DND-41 (cell line): Measurements from ENCODE around the gene LY86.

Source experiments
- ATAC-seq: fragments of 200-7000 bp; cut with Tn5 transposase; 3 replicates; pipeline ENCODE4 v1.9.1; 2021; ENCODE audit warnings: low read depth; ENCODE audit not compliant: insufficient read depth
- DNase-seq: peaks from one replicate; pipeline ENCODE4 v3.0.0-alpha.2; 2020
- H2AFZ ChIP-seq: 2 replicates; pipeline ENCODE4 v1.6.0; 2012; ENCODE audit warnings: low read depth, low read length
- H3K27ac ChIP-seq: 2 replicates; pipeline ENCODE4 v1.5.1; 2012; ENCODE audit warnings: low read length, inconsistent platforms
- H3K27me3 ChIP-seq: fragments of 200-600 bp; sonication (generic); 2 replicates; pipeline ENCODE4 v1.6.0; 2012; ENCODE audit warnings: low read length, mild to moderate bottlenecking, inconsistent platforms; ENCODE audit not compliant: insufficient read depth, poor library complexity
- H3K36me3 ChIP-seq: 2 replicates; pipeline ENCODE4 v1.5.1; 2012; ENCODE audit warnings: low read length, inconsistent platforms; ENCODE audit not compliant: insufficient read depth
- H3K4me1 ChIP-seq: 2 replicates; pipeline ENCODE4 v1.5.1; 2012; ENCODE audit warnings: mild to moderate bottlenecking, low read length; ENCODE audit not compliant: insufficient read depth
- H3K4me2 ChIP-seq: 2 replicates; pipeline ENCODE4 v1.6.0; 2012; ENCODE audit warnings: mild to moderate bottlenecking, moderate library complexity, low read length, inconsistent platforms; ENCODE audit not compliant: insufficient read depth
- H3K4me3 ChIP-seq, 2 experiments: fragments of 200-600 bp in 1 of 2; shearing (Covaris generic) in 1 of 2; 2 replicates each; pipeline ENCODE4 v1.5.1; 2012 to 2016; ENCODE audit warnings: inconsistent platforms in 2 of 2, low read length in 2 of 2, mild to moderate bottlenecking in 2 of 2, low read depth in 1 of 2, moderate library complexity in 1 of 2
- H3K79me2 ChIP-seq: 2 replicates; pipeline ENCODE4 v1.6.0; 2012; ENCODE audit warnings: low read length, inconsistent platforms; ENCODE audit not compliant: insufficient read depth
- H3K9ac ChIP-seq: 2 replicates; pipeline ENCODE4 v1.6.0; 2012; ENCODE audit warnings: low read depth, mild to moderate bottlenecking, inconsistent platforms, low read length, moderate library complexity
- H3K9me3 ChIP-seq: 2 replicates; pipeline ENCODE4 v1.5.1; 2012; ENCODE audit warnings: low read length, moderate library complexity, mild to moderate bottlenecking, inconsistent platforms; ENCODE audit not compliant: insufficient read depth, severe bottlenecking
- H4K20me1 ChIP-seq: 2 replicates; pipeline ENCODE4 v1.6.0; 2012; ENCODE audit warnings: low read length; ENCODE audit not compliant: insufficient read depth
- CTCF ChIP-seq: IDR thresholded peaks from 2 replicates; pipeline ENCODE4 v1.5.1; 2012; ENCODE audit warnings: borderline replicate concordance, low read length, moderate library complexity, mild to moderate bottlenecking; ENCODE audit not compliant: poor library complexity, severe bottlenecking; ENCODE audit errors: extremely low read depth
- EZH2 ChIP-seq: IDR thresholded peaks from 3 replicates; pipeline ENCODE4 v1.6.1; 2012; ENCODE audit warnings: borderline replicate concordance, low read depth, mild to moderate bottlenecking, moderate library complexity, low read length, inconsistent platforms; ENCODE audit not compliant: severe bottlenecking

Gene LY86

GRCh38 chr6:6575143-6575542, 13.4 kb upstream of the LY86 start:
- H3K4me1 ChIP-seq: no peaks in the 10 kb centered on the region
- H3K36me3 ChIP-seq: no peaks in the 10 kb centered on the region

DNA sequence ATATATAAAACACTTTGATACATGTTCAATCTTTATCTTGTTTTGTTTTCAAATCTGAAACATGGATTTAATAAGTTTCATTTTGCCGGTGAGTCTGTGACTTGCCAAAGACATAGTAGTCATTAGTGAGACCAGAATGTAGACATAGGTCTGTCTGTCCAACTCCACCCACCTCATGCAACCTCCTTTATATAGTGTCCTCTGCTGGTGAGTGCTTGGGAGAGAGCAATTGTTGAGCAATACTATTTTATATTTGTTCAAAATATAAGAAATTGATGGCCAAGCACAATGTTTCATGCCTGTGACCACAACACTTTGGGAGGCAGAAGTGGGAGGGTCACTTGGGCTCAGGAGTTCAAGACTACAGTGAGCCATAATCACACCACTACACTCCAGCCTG, 10.8 kb upstream of the LY86 start:
- Histone ChIP-seq H2AFZ (no peak overlapping the region), H3K79me2 (no peaks in the 10 kb centered on the region), H4K20me1 (no peaks in the 10 kb centered on the region), H3K4me1 (no peaks in the 10 kb centered on the region), H3K4me2 (no peak overlapping the region), H3K27ac (no peak overlapping the region), H3K9me3 (peaks cover 2% of the 10 kb centered on the region), H3K36me3 (no peaks in the 10 kb centered on the region), H3K27me3 (no peaks in the 10 kb centered on the region), H3K4me3 (no peak overlapping the region), H3K9ac (no peak overlapping the region)
- ATAC-seq (no peak), DNase-seq (no peak)
- no peak for TF ChIP-seq CTCF
- TF ChIP-seq EZH2: no peak

More at GRCh38 chr6:6575143-6575542, 13.4 kb upstream of the LY86 start:
- no peak overlapping the region for H3K9ac ChIP-seq
- TF ChIP-seq EZH2: no peak
- no peak for TF ChIP-seq CTCF
- peaks cover 2% of the 10 kb centered on the region for H3K9me3 ChIP-seq
- H3K27me3 ChIP-seq: no peaks in the 10 kb centered on the region
- H3K4me3 ChIP-seq: no peak overlapping the region
- no peak overlapping the region for H3K27ac ChIP-seq
- H3K4me2 ChIP-seq: no peak overlapping the region
- no peak for DNase-seq
- no peaks in the 10 kb centered on the region for H4K20me1 ChIP-seq
- H3K79me2 ChIP-seq: no peaks in the 10 kb centered on the region
- no peak for ATAC-seq
- H2AFZ ChIP-seq: no peak overlapping the region

DNA sequence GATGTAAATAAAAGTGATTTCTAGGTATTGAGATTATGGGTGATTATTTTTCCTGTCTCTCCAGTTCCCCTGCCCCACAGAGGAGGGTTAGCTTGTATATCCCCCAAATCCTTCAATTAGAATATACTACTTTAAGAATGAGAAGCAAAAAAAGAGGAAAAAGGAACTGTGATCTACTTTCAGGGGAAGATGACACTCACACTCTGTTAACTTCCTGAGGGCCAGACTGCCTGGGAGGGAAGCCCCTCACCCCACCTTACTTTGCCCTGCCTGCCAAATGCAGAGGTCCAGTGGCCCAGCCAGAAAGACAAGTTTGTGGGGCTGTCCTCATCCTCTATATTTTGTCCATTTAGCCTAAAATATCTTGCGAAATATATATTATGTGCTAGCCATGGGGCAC, 9.2 kb upstream of the LY86 start:
- DNase-seq: no peak
- Histone ChIP-seq H3K4me3 (no peak overlapping the region), H3K27ac (no peak overlapping the region), H4K20me1 (no peaks in the 10 kb centered on the region), H3K4me2 (no peak overlapping the region), H3K9ac (no peak overlapping the region), H3K27me3 (no peaks in the 10 kb centered on the region), H3K36me3 (no peaks in the 10 kb centered on the region), H3K79me2 (no peaks in the 10 kb centered on the region), H3K9me3 (no peaks in the 10 kb centered on the region), H2AFZ (no peak overlapping the region), H3K4me1 (no peaks in the 10 kb centered on the region)
- TF ChIP-seq CTCF (no peak), EZH2 (no peak)
- no peak for ATAC-seq

- no peaks in the 10 kb centered on the region for H3K36me3 ChIP-seq
- H3K27me3 ChIP-seq: no peaks in the 10 kb centered on the region
- H4K20me1 ChIP-seq: no peaks in the 10 kb centered on the region
- H3K4me1 ChIP-seq: no peaks in the 10 kb centered on the region
- H3K4me3 ChIP-seq: no peak overlapping the region
- no peak for ATAC-seq
- H3K27ac ChIP-seq: no peak overlapping the region
- no peak for DNase-seq
- no peak overlapping the region for H2AFZ ChIP-seq
- no peak for TF ChIP-seq EZH2
- TF ChIP-seq CTCF: no peak
- no peak overlapping the region for H3K9ac ChIP-seq
- H3K4me2 ChIP-seq: no peak overlapping the region
- H3K9me3 ChIP-seq: no peaks in the 10 kb centered on the region
- H3K79me2 ChIP-seq: no peaks in the 10 kb centered on the region
Observed at GRCh38 chr6:6580225-6580856, 8.2 kb upstream of the LY86 start.
